Measurements from ENCODE around the gene TTLL6.
A peak's percentile ranks its signal among the peaks of the same experiment; 100 is the strongest.

Gene TTLL6

GRCh38 chr17:48735062-48735351 lies 82.0 kb downstream of the TTLL6 start:
- no peak for DNase-seq

DNA sequence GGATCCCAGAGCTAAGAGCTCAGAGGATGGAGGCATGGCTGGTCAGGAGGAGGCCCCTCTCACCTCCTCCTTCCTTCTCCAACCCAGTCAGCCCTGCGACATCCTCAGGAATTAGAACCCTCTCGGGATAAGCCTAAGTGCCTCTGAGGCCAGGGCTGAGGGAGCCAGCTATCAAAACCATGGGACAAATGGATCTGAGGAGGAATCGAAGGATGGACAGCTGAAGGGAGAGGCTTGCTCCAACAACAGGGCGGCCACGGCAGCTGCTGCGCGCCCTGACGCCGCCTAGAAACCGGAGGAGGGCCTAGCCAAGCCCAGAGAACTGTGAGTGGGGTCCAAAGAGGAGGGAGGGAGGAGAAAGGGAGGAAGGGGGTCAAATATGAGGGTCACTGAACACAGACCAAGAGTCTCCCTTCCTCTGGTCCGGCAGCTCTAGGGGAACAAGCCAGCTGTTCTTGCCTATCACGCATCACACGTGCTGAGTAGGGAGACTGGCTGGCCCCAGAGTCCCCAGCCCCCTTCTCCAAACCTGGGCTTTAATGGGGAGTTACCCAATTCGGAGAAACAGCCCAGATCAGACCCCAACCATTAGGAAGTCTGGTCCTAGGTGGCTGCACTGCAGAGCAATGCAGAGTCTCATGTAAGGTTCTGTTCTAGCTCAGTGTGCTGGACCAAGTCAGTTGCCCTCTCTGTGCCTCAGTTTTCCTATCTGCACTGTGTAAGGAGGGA lies 82.5 kb downstream of the TTLL6 start:
- no peak for DNase-seq

- no peak for DNase-seq
Measured at GRCh38 chr17:48733632-48734328, 83.2 kb downstream of the TTLL6 start.

GRCh38 chr17:48732688-48733629 lies 84.1 kb downstream of the TTLL6 start:
- no peak for DNase-seq

- DNase-seq: no peak
Measured at GRCh38 chr17:48731355-48731754, 85.7 kb downstream of the TTLL6 start.

DNA sequence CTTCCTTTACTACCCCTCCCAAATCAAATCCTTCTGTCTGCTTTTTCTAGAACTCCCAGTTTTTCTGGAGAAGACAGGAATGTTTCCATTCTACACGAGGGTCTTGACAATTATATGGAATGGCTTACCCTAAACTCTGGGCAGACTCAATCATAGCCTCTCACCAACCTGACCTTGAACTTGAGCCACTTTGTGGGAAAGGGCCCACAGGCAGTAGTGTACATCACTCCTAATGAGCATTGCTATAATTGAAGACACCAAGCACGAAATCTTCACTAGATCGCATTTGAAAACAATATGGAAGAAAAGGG lies 86.8 kb downstream of the TTLL6 start:
- DNase-seq: no peak

DNA sequence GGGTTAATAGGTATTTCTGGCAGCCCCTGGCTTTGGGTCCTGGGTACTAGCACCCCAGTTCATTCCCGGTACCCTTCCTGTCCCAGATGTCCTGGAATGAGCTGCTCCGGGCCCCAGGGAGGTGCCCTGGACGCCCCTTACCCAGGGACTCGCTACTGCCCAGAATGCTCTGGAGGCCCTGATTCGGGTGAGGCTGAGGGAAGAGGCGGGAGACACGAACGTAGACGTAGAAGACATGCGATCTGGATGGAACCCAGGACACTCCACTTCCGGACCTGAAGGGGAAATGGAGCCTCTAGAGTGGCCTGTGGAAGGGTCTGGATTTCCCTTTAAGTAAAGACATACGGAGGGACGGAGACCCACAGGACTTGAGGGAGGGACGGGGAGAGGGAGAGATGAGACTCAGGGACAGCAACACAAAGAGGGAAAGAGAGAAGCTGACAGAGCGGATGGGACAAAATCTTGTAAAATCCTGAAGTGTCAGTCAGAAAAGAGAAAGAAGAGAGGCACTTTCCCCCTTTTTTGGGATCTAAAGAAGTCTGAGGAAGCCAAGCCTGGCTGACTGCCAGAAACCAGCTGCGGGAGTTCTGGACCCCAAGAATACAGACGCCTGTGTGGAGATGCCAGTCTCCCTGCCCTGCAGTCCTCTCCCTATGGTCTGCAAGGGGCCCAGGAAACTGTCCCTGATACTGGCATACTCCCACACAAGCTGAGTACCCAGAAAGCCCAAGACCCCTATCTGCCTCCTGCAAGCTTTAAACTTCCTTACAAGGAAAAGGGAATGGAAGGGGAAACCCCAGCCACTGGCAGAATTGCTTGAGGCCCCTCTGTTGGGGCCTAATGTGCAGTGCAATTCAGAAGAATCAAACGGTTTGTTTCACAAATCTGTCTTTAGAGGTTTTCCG lies 87.4 kb downstream of the TTLL6 start:
- no peak for DNase-seq

GRCh38 chr17:48728232-48729231 lies 88.5 kb downstream of the TTLL6 start, which contains the start of gene HOXB13:
Gene HOXB13, minus strand, starts transcription at chr17:48728750. Its CDS starts 157 bp downstream, at chr17:48728593.
- peak; percentile 56 to 59 for DNase-seq

DNA sequence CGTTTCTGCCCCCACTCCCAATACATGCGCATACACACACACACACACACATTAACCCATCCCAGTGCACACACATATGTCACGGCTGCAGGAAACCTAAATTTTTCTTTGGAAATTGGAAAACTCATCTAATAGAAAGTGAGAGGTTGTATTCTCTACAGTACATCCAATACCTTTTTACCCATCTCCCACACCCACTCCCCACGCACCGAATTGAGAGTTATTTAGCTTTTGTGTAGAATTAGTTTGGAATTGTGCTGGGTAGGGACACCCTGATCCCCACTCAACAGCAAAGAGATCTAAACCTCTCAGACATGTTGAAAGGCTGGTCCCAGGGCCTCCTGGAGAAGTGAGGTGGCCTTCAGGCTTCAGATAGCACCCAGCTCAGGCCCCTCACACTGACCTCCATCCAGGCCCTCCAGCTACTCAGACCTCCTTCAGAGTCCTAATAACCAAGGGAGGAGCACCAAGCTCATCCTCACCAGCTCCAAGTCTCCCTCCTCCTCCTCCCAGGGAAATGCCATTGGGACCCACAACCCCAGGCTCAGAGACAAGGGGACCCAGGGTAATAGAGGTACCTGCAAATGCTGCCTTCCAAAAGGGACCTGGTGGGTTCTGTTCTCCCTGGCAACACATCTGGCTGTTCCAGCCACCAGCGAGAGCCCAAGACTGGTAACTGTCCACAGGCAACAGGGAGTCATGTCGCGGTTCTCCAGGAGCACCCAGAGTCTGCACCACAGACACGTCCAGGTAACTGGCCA lies 89.4 kb downstream of the TTLL6 start:
- DNase-seq: no peak

- no peak for DNase-seq
Measured at GRCh38 chr17:48726916-48727286, 90.1 kb downstream of the TTLL6 start.

DNA sequence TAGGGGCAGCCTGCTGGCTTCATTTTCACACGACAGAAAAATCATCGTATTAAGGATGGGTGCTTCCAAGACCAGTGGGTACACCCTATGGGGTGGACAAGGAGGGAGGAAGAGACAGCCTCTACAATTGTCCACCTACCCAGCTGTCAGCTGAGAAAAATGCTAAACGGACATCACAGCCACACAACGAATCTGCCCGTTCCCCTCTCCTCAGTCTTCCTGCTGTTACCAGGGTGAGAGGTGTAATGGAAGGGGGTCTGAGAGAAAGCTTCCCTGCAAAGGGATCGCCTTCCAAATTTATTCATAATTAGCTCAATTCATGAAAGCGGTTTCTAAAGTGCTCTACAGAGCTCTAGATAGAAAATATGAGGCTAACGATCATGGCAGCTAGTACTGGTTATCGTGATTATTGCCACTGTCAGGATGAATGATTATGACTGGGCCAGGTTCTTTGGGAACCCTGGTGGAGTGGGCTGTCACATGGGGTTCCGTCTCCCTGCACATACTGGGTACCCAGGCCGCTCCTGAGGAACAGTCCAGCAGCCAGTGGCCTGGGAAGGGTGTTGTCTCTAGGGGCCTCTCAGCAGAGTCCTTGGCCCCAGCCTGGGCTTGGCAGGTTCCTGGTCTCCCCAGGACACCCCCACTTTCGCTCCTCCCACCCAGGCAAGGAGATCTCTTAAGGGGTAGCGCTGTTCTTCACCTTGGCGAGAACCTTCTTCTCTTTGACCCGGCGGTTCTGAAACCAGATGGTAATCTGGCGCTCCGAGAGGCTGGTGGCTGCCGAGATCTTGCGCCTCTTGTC lies 90.7 kb downstream of the TTLL6 start:
- DNase-seq: no peak

DNA sequence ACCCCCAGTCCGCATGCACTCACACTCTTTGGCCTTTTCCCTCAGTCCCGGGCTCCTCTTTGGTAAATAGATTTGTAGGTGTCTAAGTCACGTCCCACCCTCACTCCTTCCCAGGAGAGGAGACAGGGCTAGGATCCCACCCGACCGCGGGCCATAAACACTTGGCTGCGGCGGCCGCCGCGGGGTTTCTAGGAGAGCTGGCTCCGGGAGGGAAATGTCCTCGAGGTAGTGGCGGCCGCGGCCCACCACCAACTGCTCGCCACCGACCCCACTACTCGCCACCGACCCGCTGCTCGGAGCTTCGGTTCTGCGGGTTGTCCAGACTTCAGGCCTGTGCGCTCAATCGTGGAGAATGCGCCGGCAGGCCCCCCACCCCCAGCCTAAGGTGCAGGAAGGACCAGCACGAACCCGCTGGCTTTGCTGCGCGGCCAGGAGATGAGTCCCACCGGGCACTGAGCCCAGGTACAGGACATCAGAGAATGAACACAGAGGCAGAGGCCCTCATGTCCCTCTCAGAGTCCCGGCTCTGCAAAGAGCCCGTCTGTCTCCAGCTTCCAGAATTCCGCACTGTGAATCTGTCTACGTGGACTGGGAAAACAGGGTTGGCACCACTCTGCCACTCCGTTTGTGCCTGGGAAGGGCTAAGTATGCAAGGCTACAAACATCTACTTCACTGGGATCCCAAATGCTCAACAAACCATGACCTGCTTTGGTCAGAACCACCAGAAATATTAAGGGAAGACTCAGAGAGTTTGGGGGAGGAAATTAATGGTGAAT lies 91.6 kb downstream of the TTLL6 start:
- DNase-seq: no peak

DNA sequence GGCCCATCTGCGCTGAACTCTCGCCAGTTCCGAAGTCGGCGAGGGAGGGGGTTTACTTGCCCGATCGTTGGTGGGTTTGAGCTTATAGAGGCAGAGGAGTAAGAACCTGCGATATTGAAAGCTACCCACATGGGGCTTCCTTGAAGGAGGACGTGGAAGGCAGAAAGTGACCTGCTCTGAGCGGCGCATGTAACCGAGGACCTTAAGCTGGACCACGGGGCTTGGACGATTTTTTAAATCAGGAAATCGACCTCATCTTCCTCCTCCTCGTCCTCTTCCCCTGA lies 92.1 kb downstream of the TTLL6 start:
- no peak for DNase-seq

- DNase-seq: peak; percentile 72 to 76
Measured at GRCh38 chr17:48724251-48725003, 92.6 kb downstream of the TTLL6 start.

- DNase-seq: no peak
Measured at GRCh38 chr17:48723423-48724250, 93.4 kb downstream of the TTLL6 start.

GRCh38 chr17:48722915-48723422 lies 94.1 kb downstream of the TTLL6 start, which contains the start of gene PRAC2:
Gene PRAC2, plus strand, starts transcription at chr17:48723185. Its CDS starts 1,226 bp downstream, at chr17:48724411.
- no peak for DNase-seq

All from NCI-H2081 (cell line).